Measurements from ENCODE around the gene DKC1.
"Not testable (repeated sequence)": the region's sequence is repeated elsewhere in the genome, so short reads cannot be mapped to it uniquely, and the experiment has no call there.

The DKC1 gene

GRCh38 chrX:154795016-154795415, 32.4 kb downstream of the DKC1 start:
- DNase-seq = no peak

GRCh38 chrX:154797006-154797405, 34.3 kb downstream of the DKC1 start:
- DNase-seq = no peak

GRCh38 chrX:154799556-154800348, 37.1 kb downstream of the DKC1 start:
- DNase-seq = peak; percentile 93

- DNase-seq = no peak
These were observed 38.0 kb downstream of the DKC1 start for GRCh38 chrX:154800478-154801210.

- DNase-seq = no peak
These were observed 40.3 kb downstream of the DKC1 start for GRCh38 chrX:154802947-154803346.

GRCh38 chrX:154804261-154804956, 41.7 kb downstream of the DKC1 start:
- no peak for DNase-seq

GRCh38 chrX:154804957-154805695, 42.5 kb downstream of the DKC1 start, which contains the start of gene MPP1:
Gene MPP1 (minus strand): TSS chrX:154805485. CDS start chrX:154805373, 112 bp downstream.
- DNase-seq = no peak

- DNase-seq = no peak
These were observed 43.0 kb downstream of the DKC1 start for GRCh38 chrX:154805696-154806091.

- DNase-seq = no peak
These were observed 44.3 kb downstream of the DKC1 start for GRCh38 chrX:154806837-154807501.

- DNase-seq = no peak
These were observed 47.4 kb downstream of the DKC1 start for GRCh38 chrX:154809939-154810665.

GRCh38 chrX:154812341-154813101, 49.9 kb downstream of the DKC1 start:
- DNase-seq = no peak

- no peak for DNase-seq
These were observed 51.1 kb downstream of the DKC1 start for GRCh38 chrX:154813801-154814200.

- DNase-seq = no peak
These were observed 52.7 kb downstream of the DKC1 start for GRCh38 chrX:154815274-154815818.

- not testable (repeated sequence) for DNase-seq
These were observed 53.7 kb downstream of the DKC1 start for GRCh38 chrX:154816326-154816898.

GRCh38 chrX:154817048-154817618, 54.5 kb downstream of the DKC1 start:
- not testable (repeated sequence) for DNase-seq

- DNase-seq = no peak
These were observed 56.5 kb downstream of the DKC1 start for GRCh38 chrX:154818916-154819770.

GRCh38 chrX:154819771-154820341, 57.2 kb downstream of the DKC1 start:
- no peak for DNase-seq

GRCh38 chrX:154821523-154821922, 58.9 kb downstream of the DKC1 start:
- no peak for DNase-seq

All from SHP77 treated with DMSO at 0.1 percent for 48 hours (cell line).